K562 (cell line): Measurements from ENCODE around the gene AURKB. TPM values are rescaled to one million over a fixed set of nuclear protein-coding genes. Genes with fewer than 3 reads are reported as not detected.

Experiments used
- ELF1 ChIP-seq: fragments of 200-800 bp; sonication (Bioruptor generic); IDR thresholded peaks from 2 replicates; pipeline ENCODE4 v1.6.1; 2016; ENCODE audit warnings: missing genetic modification characterization, missing compliant biosample characterization
- ETV6 ChIP-seq, 3 experiments: fragments of 150-350 bp in 1 of 3; sonication (generic) in 1 of 3; formaldehyde crosslinking in 1 of 3; IDR thresholded peaks; 2 replicates each; pipeline versions ENCODE4 v1.6.1 to v1.8.0; 2014 to 2022; ENCODE audit warnings: borderline replicate concordance in 2 of 3, low read depth in 2 of 3, antibody characterized with exemption in 1 of 3, low read length in 1 of 3, mild to moderate bottlenecking in 1 of 3, missing genetic modification reagents in 1 of 3
- FOXJ2 ChIP-seq: fragments of 200-800 bp; sonication (Bioruptor generic); IDR thresholded peaks from 2 replicates; pipeline ENCODE4 v1.6.1; 2016; ENCODE audit warnings: missing genetic modification characterization, missing compliant biosample characterization
- GABPA ChIP-seq: fragments of 200-800 bp; sonication (Bioruptor generic); conservative IDR thresholded peaks from 2 replicates; pipeline ENCODE4 v1.6.1; 2016; ENCODE audit warnings: low read depth, missing genetic modification characterization, missing compliant biosample characterization
- HSF4 ChIP-seq: fragments of 250-450 bp; sonication (Bioruptor Pico); IDR thresholded peaks from 2 replicates; pipeline ENCODE4 v2.1.2; 2022; ENCODE audit warnings: mild to moderate bottlenecking, moderate library complexity, borderline replicate concordance
- MLLT1 ChIP-seq, 2 experiments: fragments of 450-650 bp; IDR thresholded peaks; 2 replicates each; pipeline ENCODE4 v1.6.1; 2016
- NR0B1 ChIP-seq: fragments of 450-650 bp; IDR thresholded peaks from one replicate; pipeline ENCODE4 v1.6.1; 2018; ENCODE audit warnings: mild to moderate bottlenecking, moderate library complexity; ENCODE audit not compliant: partially characterized antibody
- POLR2AphosphoS2 ChIP-seq: IDR thresholded peaks from 2 replicates; pipeline ENCODE4 v1.6.1; 2012; ENCODE audit warnings: low read length, improper control_type of control experiment
- POLR3A ChIP-seq: IDR thresholded peaks from 2 replicates; pipeline ENCODE4 v1.6.1; 2011; ENCODE audit warnings: borderline replicate concordance, mild to moderate bottlenecking, moderate library complexity; ENCODE audit not compliant: insufficient read length, insufficient read depth; ENCODE audit errors: extremely low read depth
- RNF2 ChIP-seq: sonication (generic); IDR thresholded peaks from 2 replicates; pipeline ENCODE4 v1.6.1; 2016
- SIN3B ChIP-seq: fragments of 450-650 bp; IDR thresholded peaks from 2 replicates; pipeline ENCODE4 v1.6.1; 2017; ENCODE audit warnings: low read depth, mild to moderate bottlenecking, moderate library complexity
- SIRT6 ChIP-seq: IDR thresholded peaks from one replicate; pipeline ENCODE4 v1.6.1; 2012; ENCODE audit warnings: low read depth, mild to moderate bottlenecking, control low read depth, inconsistent platforms, low read length, moderate library complexity
- SMARCC2 ChIP-seq: fragments of 450-650 bp; IDR thresholded peaks from 2 replicates; pipeline ENCODE4 v1.6.1; 2017; ENCODE audit warnings: antibody characterized with exemption, moderate library complexity, mild to moderate bottlenecking, low read depth
- SRSF9 ChIP-seq: fragments of 200-400 bp; formaldehyde crosslinking; IDR thresholded peaks from 2 replicates; pipeline ENCODE4 v1.6.1; 2017; ENCODE audit warnings: low read depth, low read length, borderline replicate concordance
- ZFPM2 ChIP-seq: fragments of 250-450 bp; sonication (Bioruptor Pico); IDR thresholded peaks from 2 replicates; pipeline ENCODE4 v1.5.1; 2022; ENCODE audit warnings: mild to moderate bottlenecking
- ZNF140 ChIP-seq: fragments of 250-450 bp; sonication (Bioruptor Pico); IDR thresholded peaks from 2 replicates; pipeline ENCODE4 v1.8.0; 2021; ENCODE audit warnings: moderate library complexity, mild to moderate bottlenecking, inconsistent platforms
- ZNF217 ChIP-seq: sonication (generic); formaldehyde crosslinking; IDR thresholded peaks from 2 replicates; pipeline ENCODE4 v1.8.0; 2022; ENCODE audit warnings: mild to moderate bottlenecking, missing genetic modification reagents
- ZNF431 ChIP-seq: sonication (generic); formaldehyde crosslinking; IDR thresholded peaks from 2 replicates; pipeline ENCODE4 v1.8.0; 2022; ENCODE audit warnings: mild to moderate bottlenecking, missing genetic modification reagents
- polyA plus RNA-seq, 8 experiments: library from polyadenylated mRNA; depleted of rRNA in 4 of 8; stranded (reverse) in 5 of 8; unstranded in 3 of 8; fragments of >200 nt; fragmentation: Nextera tagmentation in 2 of 8; fragmentation: Illumina TruSeq in 1 of 8; extraction: Ambion mirVana in 2 of 8; extraction: Trizol in 1 of 8; gene quantifications; 2 replicates each; pipeline versions ENCODE4 v1.2.1 to v1.2.3, GENCODE V29; 2011 to 2014; ENCODE audit warnings: inconsistent platforms in 1 of 8, missing spikeins in 1 of 8
- total RNA-seq, 7 experiments: library from RNA; depleted of rRNA in 6 of 7; stranded (reverse); fragments of >200 nt in 6 of 7; fragmentation: Illumina TruSeq in 2 of 7; extraction: Trizol in 2 of 7; gene quantifications; 2 replicates each; pipeline versions ENCODE4 v1.2.1 to v1.2.3, GENCODE V29; 2011 to 2021; ENCODE audit warnings: low replicate concordance in 1 of 7
- TF ChIP-seq, protein P1 (sequence below): IDR thresholded peaks from 2 replicates; pipeline ENCODE4 v1.6.1; 2014; ENCODE audit warnings: antibody characterized with exemption
- TF ChIP-seq, protein P2 (sequence below): sonication (generic); formaldehyde crosslinking; IDR thresholded peaks from 2 replicates; pipeline ENCODE4 v1.8.0; 2022; ENCODE audit warnings: missing genetic modification reagents, mild to moderate bottlenecking, moderate library complexity, borderline replicate concordance

The AURKB gene
- total and polyA plus RNA-seq, 9 of the 15 experiments (the other 6 are each of a cell fraction or from before 2014, with no cell fraction given): 27.2 to 114 (median 74.8) TPM

DNA sequence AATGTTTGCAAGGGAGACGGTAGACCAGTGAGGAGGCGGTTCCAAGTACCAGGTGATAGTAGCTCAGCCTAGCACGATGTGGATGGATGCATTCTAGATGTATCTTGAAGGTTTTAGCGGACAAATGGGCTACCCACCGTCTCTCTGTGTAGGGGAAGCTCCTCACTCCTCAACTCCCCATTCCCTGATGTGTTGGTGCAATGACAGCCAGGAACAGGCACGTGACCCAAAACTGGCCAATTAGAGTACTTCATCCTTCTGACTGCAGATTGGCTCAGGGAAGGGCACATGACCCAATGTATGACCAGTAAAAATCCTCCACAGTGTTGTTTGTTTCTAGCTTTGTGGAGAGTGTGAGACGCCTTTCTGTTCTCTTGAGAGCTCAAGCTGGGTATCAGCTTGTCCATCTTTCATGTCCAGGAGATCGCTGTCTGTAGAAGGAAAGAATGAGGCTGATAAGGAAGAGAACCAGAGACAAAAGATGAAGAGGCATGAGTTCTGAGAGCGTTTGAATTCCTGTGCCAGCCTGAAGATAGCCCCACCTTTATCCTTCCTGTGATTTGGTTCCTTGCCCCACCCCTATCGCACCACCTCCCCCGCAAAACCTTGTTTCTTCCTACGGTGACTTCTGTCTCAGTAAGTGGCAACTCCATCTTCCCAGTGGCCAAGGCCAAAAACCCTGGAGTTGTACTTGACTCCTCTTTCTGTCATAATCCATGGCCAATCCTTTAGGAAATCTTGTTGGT lies 18.1 kb downstream of the AURKB start (continued):
- no peak for TF ChIP-seq ETV6 (IDR thresholded peaks at IDR 0.05; ENCODE audit: borderline replicate concordance in 1 of 2, low read depth in 2 of 2, low read length in 1 of 2)
- TF ChIP-seq ETV6 (CRISPR knock-in tag; IDR thresholded peaks at IDR 0.05; ENCODE audit: borderline replicate concordance): no peak
- TF ChIP-seq MLLT1 (IDR thresholded peaks at IDR 0.05): no peak
- TF ChIP-seq ZNF140: no peak
- 0 out of 2 replicates have a peak, but pooled peaks have one; percentile 27 for TF ChIP-seq GABPA
- peak; percentile 48; the same call in 1 of the 2 replicates for TF ChIP-seq ZNF431
- TF ChIP-seq HSF4: no peak
- TF ChIP-seq POLR2AphosphoS2: no peak
- no peak for TF ChIP-seq ZFPM2
- no peak for TF ChIP-seq NR0B1
- TF ChIP-seq SRSF9: no peak
- TF ChIP-seq, protein P1, sequence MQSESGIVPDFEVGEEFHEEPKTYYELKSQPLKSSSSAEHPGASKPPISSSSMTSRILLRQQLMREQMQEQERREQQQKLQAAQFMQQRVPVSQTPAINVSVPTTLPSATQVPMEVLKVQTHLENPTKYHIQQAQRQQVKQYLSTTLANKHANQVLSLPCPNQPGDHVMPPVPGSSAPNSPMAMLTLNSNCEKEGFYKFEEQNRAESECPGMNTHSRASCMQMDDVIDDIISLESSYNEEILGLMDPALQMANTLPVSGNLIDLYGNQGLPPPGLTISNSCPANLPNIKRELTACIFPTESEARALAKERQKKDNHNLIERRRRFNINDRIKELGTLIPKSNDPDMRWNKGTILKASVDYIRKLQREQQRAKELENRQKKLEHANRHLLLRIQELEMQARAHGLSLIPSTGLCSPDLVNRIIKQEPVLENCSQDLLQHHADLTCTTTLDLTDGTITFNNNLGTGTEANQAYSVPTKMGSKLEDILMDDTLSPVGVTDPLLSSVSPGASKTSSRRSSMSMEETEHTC: no peak
- peak; percentile 74; the same call in 1 of the 2 replicates for TF ChIP-seq FOXJ2 (tag)
- TF ChIP-seq RNF2: no peak
- no peak for TF ChIP-seq ZNF217
- TF ChIP-seq SIRT6: no peak
- TF ChIP-seq ELF1 (tag): no peak
- TF ChIP-seq POLR3A: no peak
- TF ChIP-seq SIN3B: no peak
- TF ChIP-seq, protein P2, sequence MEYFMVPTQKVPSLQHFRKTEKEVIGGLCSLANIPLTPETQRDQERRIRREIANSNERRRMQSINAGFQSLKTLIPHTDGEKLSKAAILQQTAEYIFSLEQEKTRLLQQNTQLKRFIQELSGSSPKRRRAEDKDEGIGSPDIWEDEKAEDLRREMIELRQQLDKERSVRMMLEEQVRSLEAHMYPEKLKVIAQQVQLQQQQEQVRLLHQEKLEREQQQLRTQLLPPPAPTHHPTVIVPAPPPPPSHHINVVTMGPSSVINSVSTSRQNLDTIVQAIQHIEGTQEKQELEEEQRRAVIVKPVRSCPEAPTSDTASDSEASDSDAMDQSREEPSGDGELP (CRISPR knock-in tag): no peak
- no peak for TF ChIP-seq SMARCC2
